ENCODE results near the gene ADRB1.

DNA sequence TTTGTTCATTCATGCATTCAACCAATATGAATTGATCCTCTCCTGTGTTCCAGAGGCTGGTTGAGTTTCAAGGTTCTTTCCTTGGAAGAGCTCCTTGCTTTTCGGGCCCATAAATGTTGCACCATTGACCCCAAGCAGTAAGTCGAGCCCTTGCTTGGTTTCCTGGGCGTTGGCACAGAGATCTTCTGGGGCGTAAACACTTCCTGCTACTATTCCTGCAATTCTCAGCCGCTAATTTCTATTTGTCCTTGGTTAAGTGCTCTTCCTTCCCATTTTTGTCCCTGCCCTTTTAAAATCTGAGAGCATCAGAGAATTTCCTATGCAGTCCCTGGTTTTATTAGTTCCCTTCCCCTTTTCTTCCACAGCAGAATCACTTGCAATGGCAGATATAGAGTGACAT lies 44.1 kb upstream of the ADRB1 start:
- no peak for TF ChIP-seq POLR2AphosphoS5 (IDR thresholded peaks at IDR 0.05; ENCODE audit: low read depth)
- TF ChIP-seq CTCF (conservative IDR thresholded peaks at IDR 0.05; ENCODE audit: low read depth in 2 of 2): no peak
- no peak for TF ChIP-seq EZH2 (IDR thresholded peaks at IDR 0.05; ENCODE audit: low read depth, unreplicated experiment)
- no peak for TF ChIP-seq JUNB (IDR thresholded peaks at IDR 0.05; ENCODE audit: unreplicated experiment)
- no peak for TF ChIP-seq EZH2phosphoT487 (IDR thresholded peaks at IDR 0.05; ENCODE audit: unreplicated experiment)
- no peak for TF ChIP-seq REST (IDR thresholded peaks at IDR 0.05; ENCODE audit: unreplicated experiment)
